HG03457 (cell line): Measurements from ENCODE around the gene OR6C65.
"Not testable (repeated sequence)": the region's sequence is repeated elsewhere in the genome, so short reads cannot be mapped to it uniquely, and the experiment has no call there.

Source experiments
- ATAC-seq: cut with Tn5 transposase; IDR thresholded peaks from one replicate; pipeline ENCODE4 v1.9.1; 2021; ENCODE audit warnings: moderate number of reproducible peaks; ENCODE audit not compliant: unreplicated experiment

OR6C65 gene

GRCh38 chr12:55400229-55400628 is at the start of gene OR6C65:
OR6C65 (plus strand) TSS chr12:55400529; CDS start chr12:55400529, 0 bp downstream.
- no peak for ATAC-seq

- ATAC-seq: not testable (repeated sequence)
These were observed 45.0 kb upstream of the OR6C65 start for GRCh38 chr12:55355338-55355737.

- ATAC-seq: no peak
These were observed 37.7 kb upstream of the OR6C65 start, which contains the start of gene OR6C75 for GRCh38 chr12:55362675-55363074. OR6C75 (plus strand) TSS chr12:55362975; CDS start chr12:55365111, 2,136 bp downstream.

GRCh38 chr12:55365086-55365485 is 35.2 kb upstream of the OR6C65 start:
- ATAC-seq: no peak

- no peak for ATAC-seq
These were observed 27.8 kb upstream of the OR6C65 start for GRCh38 chr12:55372521-55372920.

GRCh38 chr12:55385891-55386290 is 14.4 kb upstream of the OR6C65 start:
- ATAC-seq: no peak

GRCh38 chr12:55392032-55392795 is 8.1 kb upstream of the OR6C65 start:
- ATAC-seq: no peak

GRCh38 chr12:55396326-55396725 is 4.0 kb upstream of the OR6C65 start:
- no peak for ATAC-seq

- ATAC-seq: no peak
These were observed 7.5 kb downstream of the OR6C65 start for GRCh38 chr12:55407866-55408265.

- not testable (repeated sequence) for ATAC-seq
These were observed 8.8 kb downstream of the OR6C65 start for GRCh38 chr12:55409133-55409532.

GRCh38 chr12:55412138-55412537 is 11.8 kb downstream of the OR6C65 start:
- ATAC-seq: not testable (repeated sequence)

- not testable (repeated sequence) for ATAC-seq
These were observed 13.4 kb downstream of the OR6C65 start for GRCh38 chr12:55413498-55414388.

GRCh38 chr12:55414396-55414823 is 14.1 kb downstream of the OR6C65 start:
- ATAC-seq: not testable (repeated sequence)

- ATAC-seq: not testable (repeated sequence)
These were observed 14.6 kb downstream of the OR6C65 start for GRCh38 chr12:55414889-55415288.

GRCh38 chr12:55416961-55417360 is 16.6 kb downstream of the OR6C65 start:
- no peak for ATAC-seq

GRCh38 chr12:55420307-55420962 is 20.1 kb downstream of the OR6C65 start:
- no peak for ATAC-seq

- no peak for ATAC-seq
These were observed 25.6 kb downstream of the OR6C65 start, which contains the start of gene OR6C76 for GRCh38 chr12:55425954-55426353. OR6C76 (plus strand) TSS chr12:55426254; CDS start chr12:55426254, 0 bp downstream.

- no peak for ATAC-seq
These were observed 28.3 kb downstream of the OR6C65 start for GRCh38 chr12:55428331-55429243.

GRCh38 chr12:55441233-55441632 is 40.9 kb downstream of the OR6C65 start:
- not testable (repeated sequence) for ATAC-seq

GRCh38 chr12:55443776-55444175 is 43.4 kb downstream of the OR6C65 start, which contains the start of gene OR6C2:
OR6C2 (plus strand) TSS chr12:55444076; CDS start chr12:55452214, 8,138 bp downstream.
- ATAC-seq: no peak
